ENCODE data around the gene RBM15B.

RBM15B gene

GRCh38 chr3:51436998-51437639 is 46.0 kb downstream of the RBM15B start:
- TF ChIP-seq POLR2AphosphoS5 (IDR thresholded peaks at IDR 0.05; ENCODE audit: low read depth, low read length) = no peak
- no peak for TF ChIP-seq TAF1 (IDR thresholded peaks at IDR 0.05; ENCODE audit: borderline replicate concordance, insufficient read depth, low read length)
- TF ChIP-seq REST (IDR thresholded peaks at IDR 0.05; ENCODE audit: insufficient read depth in 1 of 2, low read depth in 2 of 2, low read length in 2 of 2) = no peak
- TF ChIP-seq SIN3A (IDR thresholded peaks at IDR 0.05; ENCODE audit: borderline replicate concordance, insufficient read depth, low read length) = no peak
- no peak for TF ChIP-seq FOXP2 (optimal IDR thresholded peaks at IDR 0.05; ENCODE audit: borderline replicate concordance, extremely low read depth, extremely low read length, insufficient read depth)

- no peak for TF ChIP-seq REST (IDR thresholded peaks at IDR 0.05; ENCODE audit: insufficient read depth in 1 of 2, low read depth in 2 of 2, low read length in 2 of 2)
- no peak for TF ChIP-seq FOXP2 (optimal IDR thresholded peaks at IDR 0.05; ENCODE audit: borderline replicate concordance, extremely low read depth, extremely low read length, insufficient read depth)
- TF ChIP-seq TAF1 (IDR thresholded peaks at IDR 0.05; ENCODE audit: borderline replicate concordance, insufficient read depth, low read length) = no peak
- TF ChIP-seq SIN3A (IDR thresholded peaks at IDR 0.05; ENCODE audit: borderline replicate concordance, insufficient read depth, low read length) = no peak
- TF ChIP-seq POLR2AphosphoS5 (IDR thresholded peaks at IDR 0.05; ENCODE audit: low read depth, low read length) = no peak
Measured at GRCh38 chr3:51441282-51442030, 50.4 kb downstream of the RBM15B start.

- TF ChIP-seq TAF1 (IDR thresholded peaks at IDR 0.05; ENCODE audit: borderline replicate concordance, insufficient read depth, low read length) (no peak), SIN3A (IDR thresholded peaks at IDR 0.05; ENCODE audit: borderline replicate concordance, insufficient read depth, low read length) (no peak), POLR2AphosphoS5 (IDR thresholded peaks at IDR 0.05; ENCODE audit: low read depth, low read length) (no peak), REST (IDR thresholded peaks at IDR 0.05; ENCODE audit: insufficient read depth in 1 of 2, low read depth in 2 of 2, low read length in 2 of 2) (no peak), FOXP2 (optimal IDR thresholded peaks at IDR 0.05; ENCODE audit: borderline replicate concordance, extremely low read depth, extremely low read length, insufficient read depth) (no peak)
Measured at GRCh38 chr3:51445544-51446280, 54.6 kb downstream of the RBM15B start.
